IMR-90 (cell line): ENCODE results near the gene ZNF366. TPM values are rescaled to one million over a fixed set of nuclear protein-coding genes. Genes with fewer than 3 reads are reported as not detected.
A peak's percentile ranks its signal among the peaks of the same experiment; 100 is the strongest.

Experiments
- ATAC-seq: fragments of 200-7000 bp; cut with Tn5 transposase; 2 replicates; pipeline ENCODE4 v1.9.1; 2020; ENCODE audit warnings: low read depth, mild to moderate bottlenecking, moderate library complexity
- BruUV-seq: library from RNA; stranded (reverse); fragments of 400-500 nt; replicated peaks from 2 replicates; lab custom pipeline; 2021; lab: Mats Ljungman, UMichigan
- CTCF ChIA-PET: fragments of 300-600 bp; formaldehyde crosslinking; extraction: SDS; loops from one replicate; lab custom pipeline; 2021; ENCODE audit warnings: antibody characterized with exemption; lab: Yijun Ruan, JAX
- POLR2A ChIA-PET: fragments of 300-600 bp; sonication (Branson Sonifier 250); formaldehyde crosslinking; loops from one replicate; lab custom pipeline; 2022; ENCODE audit warnings: antibody characterized with exemption; ENCODE audit not compliant: unreplicated experiment; lab: Charles Lee
- DNase-seq: peaks from one replicate; pipeline ENCODE4 v3.0.0; 2013
- H2AFZ ChIP-seq: replicated peaks from 2 replicates; pipeline ENCODE3; 2013; ENCODE audit warnings: low read length, mild to moderate bottlenecking; ENCODE audit not compliant: poor library complexity
- H2AK5ac ChIP-seq: 2 replicates; pipeline ENCODE4 v1.6.1; 2013; ENCODE audit warnings: low read depth, low read length, inconsistent platforms
- H2AK9ac ChIP-seq: replicated peaks from 2 replicates; pipeline ENCODE3; 2013; ENCODE audit warnings: mild to moderate bottlenecking, low read depth, low read length, moderate library complexity; ENCODE audit not compliant: poor library complexity
- H2BK120ac ChIP-seq: 2 replicates; pipeline ENCODE4 v1.6.1; 2013; ENCODE audit warnings: low read depth, low read length, inconsistent platforms
- H2BK15ac ChIP-seq: 3 replicates; pipeline ENCODE4 v1.6.1; 2013; ENCODE audit warnings: low read depth, low read length, inconsistent platforms
- H2BK20ac ChIP-seq: 2 replicates; pipeline ENCODE4 v1.6.1; 2013; ENCODE audit warnings: low read depth, mild to moderate bottlenecking, inconsistent platforms, low read length, moderate library complexity
- H2BK5ac ChIP-seq: 2 replicates; pipeline ENCODE4 v1.6.1; 2013; ENCODE audit warnings: mild to moderate bottlenecking, low read depth, low read length, inconsistent platforms; ENCODE audit not compliant: poor library complexity, severe bottlenecking
- H3K14ac ChIP-seq: replicated peaks from 2 replicates; pipeline ENCODE4 v1.6.1; 2013; ENCODE audit warnings: low read depth, low read length, inconsistent platforms
- H3K18ac ChIP-seq: 2 replicates; pipeline ENCODE4 v1.6.1; 2013; ENCODE audit warnings: low read depth, low read length, control low read depth
- H3K23ac ChIP-seq: 2 replicates; pipeline ENCODE4 v1.6.1; 2013; ENCODE audit warnings: low read depth, low read length, inconsistent platforms
- H3K27ac ChIP-seq: 2 replicates; pipeline ENCODE4 v1.5.1; 2013; ENCODE audit warnings: mild to moderate bottlenecking, control low read depth, low read length; ENCODE audit not compliant: insufficient read depth
- H3K27me3 ChIP-seq: 2 replicates; pipeline ENCODE4 v1.6.1; 2013; ENCODE audit warnings: low read length; ENCODE audit not compliant: control insufficient read depth, insufficient read depth
- H3K36me3 ChIP-seq: 2 replicates; pipeline ENCODE4 v1.6.1; 2013; ENCODE audit warnings: low read length, mixed read lengths; ENCODE audit not compliant: control insufficient read depth, insufficient read depth
- H3K4ac ChIP-seq: 2 replicates; pipeline ENCODE4 v1.6.1; 2013; ENCODE audit warnings: low read depth, low read length, inconsistent platforms
- H3K4me1 ChIP-seq: 2 replicates; pipeline ENCODE4 v1.6.1; 2013; ENCODE audit warnings: low read length, mixed read lengths; ENCODE audit not compliant: control insufficient read depth, insufficient read depth
- H3K4me2 ChIP-seq: 2 replicates; pipeline ENCODE4 v1.6.1; 2013; ENCODE audit warnings: low read depth, mild to moderate bottlenecking, control low read depth, low read length, moderate library complexity
- H3K4me3 ChIP-seq: 2 replicates; pipeline ENCODE4 v1.5.1; 2013; ENCODE audit warnings: low read depth, mild to moderate bottlenecking, control low read depth, low read length, moderate library complexity; ENCODE audit not compliant: insufficient read depth
- H3K56ac ChIP-seq: 2 replicates; pipeline ENCODE4 v1.6.1; 2013; ENCODE audit warnings: low read length, inconsistent platforms; ENCODE audit not compliant: insufficient read depth; ENCODE audit errors: extremely low read depth
- H3K79me1 ChIP-seq, 2 experiments: 2 replicates each; pipeline ENCODE4 v1.6.1; 2013; ENCODE audit warnings: low read length in 2 of 2, inconsistent platforms in 1 of 2, low read depth in 1 of 2
- H3K9ac ChIP-seq: 2 replicates; pipeline ENCODE4 v1.6.1; 2013; ENCODE audit warnings: low read depth, low read length, control low read depth
- H3K9me1 ChIP-seq: 2 replicates; pipeline ENCODE4 v1.6.1; 2013; ENCODE audit warnings: low read length, inconsistent platforms; ENCODE audit not compliant: insufficient read depth
- H3K9me3 ChIP-seq: 2 replicates; pipeline ENCODE4 v1.6.1; 2013; ENCODE audit warnings: low read length; ENCODE audit not compliant: control insufficient read depth, insufficient read depth
- H4K20me1 ChIP-seq: 2 replicates; pipeline ENCODE4 v1.6.1; 2013; ENCODE audit warnings: low read length, inconsistent platforms; ENCODE audit not compliant: insufficient read depth
- H4K5ac ChIP-seq: 2 replicates; pipeline ENCODE4 v1.6.1; 2013; ENCODE audit warnings: mild to moderate bottlenecking, low read depth, low read length, control low read depth
- H4K8ac ChIP-seq, 2 experiments: 2 replicates each; pipeline ENCODE4 v1.6.1; 2013; ENCODE audit warnings: low read depth in 2 of 2, low read length in 2 of 2, control low read depth in 1 of 2, inconsistent platforms in 1 of 2
- H4K91ac ChIP-seq: 2 replicates; pipeline ENCODE4 v1.6.1; 2013; ENCODE audit warnings: low read depth, low read length, inconsistent platforms; ENCODE audit not compliant: insufficient read depth
- CEBPB ChIP-seq: IDR thresholded peaks from 2 replicates; pipeline ENCODE4 v1.6.1; 2012; ENCODE audit warnings: low read depth, low read length, improper control_type of control experiment
- CTCF ChIP-seq: conservative IDR thresholded peaks from 2 replicates; pipeline ENCODE4 v1.5.1; 2012; ENCODE audit warnings: mild to moderate bottlenecking, low read depth, low read length, improper control_type of control experiment
- FOS ChIP-seq: fragments of 150-350 bp; IDR thresholded peaks from 2 replicates; pipeline ENCODE4 v1.6.1; 2016; ENCODE audit warnings: low read depth, low read length
- MAFK ChIP-seq: IDR thresholded peaks from 2 replicates; pipeline ENCODE4 v1.6.1; 2012; ENCODE audit warnings: low read depth, low read length, improper control_type of control experiment
- MAZ ChIP-seq: IDR thresholded peaks from 2 replicates; pipeline ENCODE4 v1.6.1; 2012; ENCODE audit warnings: low read depth, mild to moderate bottlenecking, low read length, improper control_type of control experiment, moderate library complexity, borderline replicate concordance
- MXI1 ChIP-seq: IDR thresholded peaks from 2 replicates; pipeline ENCODE4 v1.6.1; 2012; ENCODE audit warnings: low read depth, mild to moderate bottlenecking, low read length, moderate library complexity, borderline replicate concordance
- NFE2L2 ChIP-seq: fragments of 150-350 bp; IDR thresholded peaks from 2 replicates; pipeline ENCODE4 v1.6.1; 2016; ENCODE audit warnings: low read depth, mild to moderate bottlenecking, low read length
- POLR2A ChIP-seq: IDR thresholded peaks from 2 replicates; pipeline ENCODE4 v1.6.1; 2012; ENCODE audit warnings: mild to moderate bottlenecking, low read depth, low read length
- RCOR1 ChIP-seq: IDR thresholded peaks from 2 replicates; pipeline ENCODE4 v1.6.1; 2012; ENCODE audit warnings: mild to moderate bottlenecking, low read length, improper control_type of control experiment; ENCODE audit not compliant: insufficient replicate concordance
- WGBS, 2 experiments: methylation state at CpG; one replicate each; pipeline versions ENCODE4 v1.1.5 to v1.1.7; 2013; ENCODE audit warnings: missing lambda C conversion rate in 2 of 2; ENCODE audit not compliant: insufficient read length in 1 of 2; ENCODE audit errors: extremely low coverage in 2 of 2; 5-methylcytosine and 5-hydroxymethylcytosine counted together
- dilution Hi-C: fragments of 300-500 bp; cut with HindIII; formaldehyde crosslinking; loops from one replicate; pipeline ENCODE4 v1.14.3; 2018; ENCODE audit warnings: low sequenced_read_pairs; ENCODE audit not compliant: unreplicated experiment
- in situ Hi-C: fragments of 300-500 bp; cut with MboI; formaldehyde crosslinking; loops from 3 replicates; pipeline ENCODE4 v1.14.3; 2019; ENCODE audit warnings: low sequenced_read_pairs, inconsistent platforms, mixed read lengths
- intact Hi-C: fragments of 100-400 bp; cut with micrococcal nuclease; formaldehyde crosslinking; loops from 2 replicates; pipeline ENCODE4 v1.10.0; 2022
- polyA plus RNA-seq, 3 experiments: library from polyadenylated mRNA; depleted of rRNA; stranded (reverse); fragments of >200 nt; gene quantifications; 2 replicates each; pipeline ENCODE4 v1.2.3, GENCODE V29; 2012; ENCODE audit warnings: low replicate concordance in 1 of 3
- total RNA-seq: library from RNA; depleted of rRNA; stranded (reverse); fragments of >200 nt; gene quantifications from 2 replicates; pipeline ENCODE4 v1.2.3, GENCODE V29; 2012
- TF ChIP-seq, protein P1 (sequence below): fragments of 150-350 bp; IDR thresholded peaks from 2 replicates; pipeline ENCODE4 v1.6.1; 2016; ENCODE audit warnings: low read depth, mild to moderate bottlenecking, low read length, moderate library complexity, borderline replicate concordance

The ZNF366 gene
- total and polyA plus RNA-seq, 2 of the 4 experiments (the other 2 are of a cell fraction): not detected

GRCh38 chr5:72543811-72544210, 36.6 kb upstream of the ZNF366 start:
- Histone ChIP-seq H3K56ac (no peak overlapping the region), H3K9me3 (0 out of 2 replicates have a peak, but pooled peaks cover 2% of the 10 kb centered on the region), H2BK20ac (no peak overlapping the region), H4K5ac (no peak overlapping the region), H3K23ac (no peak overlapping the region), H2AFZ (no peak overlapping the region), H4K91ac (no peak overlapping the region), H2BK120ac (no peak overlapping the region), H3K36me3 (no peaks in the 10 kb centered on the region), H3K27ac (no peak overlapping the region), H3K18ac (peak overlapping the region; percentile 78; the same call in 1 of the 2 replicates), H4K20me1 (no peaks in the 10 kb centered on the region), H3K4me2 (no peak overlapping the region), H3K4me1 (no peaks in the 10 kb centered on the region), H3K9ac (no peak overlapping the region), H3K27me3 (no peaks in the 10 kb centered on the region), H2BK15ac (no peak overlapping the region), H3K14ac (no peak overlapping the region), H2AK5ac (no peak overlapping the region), H3K79me1 (no peaks in the 10 kb centered on the region), H2AK9ac (no peak overlapping the region), H4K8ac (no peak overlapping the region), H3K9me1 (no peaks in the 10 kb centered on the region), H3K4me3 (no peak overlapping the region), H2BK5ac (peak overlapping the region; percentile 72), H3K4ac (no peak overlapping the region)
- ATAC-seq (no peak), DNase-seq (no peak)
- no CpG with 5 or more reads among the region's 3 CpGs for WGBS, 2 experiments
- intact Hi-C loops (no loop called here), in situ Hi-C loops (no loop called here), dilution Hi-C loops (no loop called here)
- no peak for TF ChIP-seq POLR2A
- TF ChIP-seq NFE2L2: no peak
- TF ChIP-seq, protein P1, sequence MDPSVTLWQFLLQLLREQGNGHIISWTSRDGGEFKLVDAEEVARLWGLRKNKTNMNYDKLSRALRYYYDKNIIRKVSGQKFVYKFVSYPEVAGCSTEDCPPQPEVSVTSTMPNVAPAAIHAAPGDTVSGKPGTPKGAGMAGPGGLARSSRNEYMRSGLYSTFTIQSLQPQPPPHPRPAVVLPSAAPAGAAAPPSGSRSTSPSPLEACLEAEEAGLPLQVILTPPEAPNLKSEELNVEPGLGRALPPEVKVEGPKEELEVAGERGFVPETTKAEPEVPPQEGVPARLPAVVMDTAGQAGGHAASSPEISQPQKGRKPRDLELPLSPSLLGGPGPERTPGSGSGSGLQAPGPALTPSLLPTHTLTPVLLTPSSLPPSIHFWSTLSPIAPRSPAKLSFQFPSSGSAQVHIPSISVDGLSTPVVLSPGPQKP: no peak
- TF ChIP-seq MAZ: no peak
- no peak for TF ChIP-seq FOS
- TF ChIP-seq CEBPB: no peak
- TF ChIP-seq RCOR1: no peak
- no peak for TF ChIP-seq MXI1
- TF ChIP-seq MAFK: no peak
- no peak for TF ChIP-seq CTCF
- BruUV-seq: no TSS peak
- POLR2A ChIA-PET: no interaction called here
- CTCF ChIA-PET: no interaction called here
